ENCODE data around the gene TEX52. TPM values are rescaled to one million over a fixed set of nuclear protein-coding genes. Genes with fewer than 3 reads are reported as not detected.

The TEX52 gene
- total RNA-seq, 1 donor from 2014 or later: not detected

GRCh38 chr12:2851931-2852330 is 4.9 kb downstream of the TEX52 start:
- Histone ChIP-seq H3K27ac (no peak overlapping the region), H3K36me3 (no peaks in the 10 kb centered on the region), H3K27me3 (no peaks in the 10 kb centered on the region), H3K9me3 (no peaks in the 10 kb centered on the region), H3K4me1 (no peaks in the 10 kb centered on the region), H3K4me3 (no peak overlapping the region)
- no peak for DNase-seq (ENCODE audit: extremely low spot score in 2 of 2)
- TF ChIP-seq POLR2A (IDR thresholded peaks at IDR 0.05): no peak
- TF ChIP-seq POLR2AphosphoS5 (IDR thresholded peaks at IDR 0.05; ENCODE audit: insufficient read depth in 1 of 2, low read depth in 1 of 2): no peak
- no peak for TF ChIP-seq CTCF (IDR thresholded peaks at IDR 0.05)
- intact Hi-C loops (cut with DNase I): no loop called here

GRCh38 chr12:2845280-2845679 is 11.6 kb downstream of the TEX52 start:
- DNase-seq (ENCODE audit: extremely low spot score in 2 of 2): no peak
- no peak for TF ChIP-seq CTCF (IDR thresholded peaks at IDR 0.05)
- TF ChIP-seq POLR2A (IDR thresholded peaks at IDR 0.05): no peak
- no peak for TF ChIP-seq POLR2AphosphoS5 (IDR thresholded peaks at IDR 0.05; ENCODE audit: insufficient read depth in 1 of 2, low read depth in 1 of 2)
- peak overlapping the region; percentile 6 for H3K27ac ChIP-seq
- no peaks in the 10 kb centered on the region for H3K27me3 ChIP-seq
- no peaks in the 10 kb centered on the region for H3K36me3 ChIP-seq
- H3K9me3 ChIP-seq: no peaks in the 10 kb centered on the region
- intact Hi-C loops (cut with DNase I): no loop called here
- H3K4me3 ChIP-seq: no peak overlapping the region
- H3K4me1 ChIP-seq: no peaks in the 10 kb centered on the region

- no peak for DNase-seq (ENCODE audit: extremely low spot score in 2 of 2)
- no peaks in the 10 kb centered on the region for H3K27me3 ChIP-seq
- H3K4me1 ChIP-seq: no peaks in the 10 kb centered on the region
- no peaks in the 10 kb centered on the region for H3K36me3 ChIP-seq
- intact Hi-C loops (cut with DNase I): no loop called here
- peak overlapping the region; percentile 6 for H3K27ac ChIP-seq
- TF ChIP-seq POLR2AphosphoS5 (IDR thresholded peaks at IDR 0.05; ENCODE audit: insufficient read depth in 1 of 2, low read depth in 1 of 2): no peak
- no peak overlapping the region for H3K4me3 ChIP-seq
- H3K9me3 ChIP-seq: no peaks in the 10 kb centered on the region
These were observed 12.1 kb downstream of the TEX52 start for GRCh38 chr12:2844786-2845185.

GRCh38 chr12:2842948-2843347 is 13.9 kb downstream of the TEX52 start:
- H3K27ac ChIP-seq: peak overlapping the region; percentile 46
- DNase-seq (ENCODE audit: extremely low spot score in 2 of 2): peak in 1 of 2 donors; percentile 40
- intact Hi-C loops (cut with DNase I): no loop called here
- no peaks in the 10 kb centered on the region for H3K36me3 ChIP-seq
- H3K27me3 ChIP-seq: no peaks in the 10 kb centered on the region
- no peaks in the 10 kb centered on the region for H3K9me3 ChIP-seq
- no peaks in the 10 kb centered on the region for H3K4me1 ChIP-seq
- no peak overlapping the region for H3K4me3 ChIP-seq
- TF ChIP-seq POLR2A (IDR thresholded peaks at IDR 0.05) (no peak), POLR2AphosphoS5 (IDR thresholded peaks at IDR 0.05; ENCODE audit: insufficient read depth in 1 of 2, low read depth in 1 of 2) (peak in 1 of 2 donors; percentile 26)

GRCh38 chr12:2841056-2841650 is 15.7 kb downstream of the TEX52 start:
- Histone ChIP-seq H3K9me3 (no peaks in the 10 kb centered on the region), H3K4me3 (no peak overlapping the region), H3K27me3 (no peaks in the 10 kb centered on the region), H3K4me1 (no peaks in the 10 kb centered on the region), H3K27ac (no peak overlapping the region), H3K36me3 (no peaks in the 10 kb centered on the region)
- DNase-seq (ENCODE audit: extremely low spot score in 2 of 2): no peak
- TF ChIP-seq CTCF (IDR thresholded peaks at IDR 0.05) (no peak), POLR2AphosphoS5 (IDR thresholded peaks at IDR 0.05; ENCODE audit: insufficient read depth in 1 of 2, low read depth in 1 of 2) (no peak), POLR2A (IDR thresholded peaks at IDR 0.05) (no peak)
- intact Hi-C loops (cut with DNase I): no loop called here

- no peaks in the 10 kb centered on the region for H3K9me3 ChIP-seq
- H3K4me3 ChIP-seq: no peak overlapping the region
- peaks cover 21% of the 10 kb centered on the region for H3K4me1 ChIP-seq
- no peaks in the 10 kb centered on the region for H3K36me3 ChIP-seq
- no peak for DNase-seq (ENCODE audit: extremely low spot score in 2 of 2)
- intact Hi-C loops (cut with DNase I): no loop called here
- no peaks in the 10 kb centered on the region for H3K27me3 ChIP-seq
- H3K27ac ChIP-seq: no peak overlapping the region
- no peak for TF ChIP-seq CTCF (IDR thresholded peaks at IDR 0.05)
- TF ChIP-seq POLR2A (IDR thresholded peaks at IDR 0.05): no peak
- TF ChIP-seq POLR2AphosphoS5 (IDR thresholded peaks at IDR 0.05; ENCODE audit: insufficient read depth in 1 of 2, low read depth in 1 of 2): no peak
These were observed 20.3 kb downstream of the TEX52 start for GRCh38 chr12:2836574-2836973.

All from vagina (tissue), 2 donors.